Skeletal muscle tissue (tissue), 4 donors: ENCODE measurements around the gene SLC17A5. TPM values are rescaled to one million over a fixed set of nuclear protein-coding genes. Genes with fewer than 3 reads are reported as not detected.

Experiments used
- H3K27ac ChIP-seq: one replicate; pipeline ENCODE4 v1.7.0; 2013; ENCODE audit warnings: mild to moderate bottlenecking, low read depth, low read length, inconsistent platforms
- H3K27me3 ChIP-seq, 3 donors: one replicate each; pipeline ENCODE4 v1.7.0; 2013; ENCODE audit warnings: low read length in 3 of 3; ENCODE audit not compliant: control insufficient read depth in 3 of 3, insufficient read depth in 3 of 3
- H3K36me3 ChIP-seq, 3 donors: one replicate each; pipeline ENCODE4 v1.7.0; 2013; ENCODE audit warnings: low read length in 3 of 3; ENCODE audit not compliant: control insufficient read depth in 3 of 3, insufficient read depth in 3 of 3
- H3K4me1 ChIP-seq, 3 donors: one replicate each; pipeline ENCODE4 v1.7.0; 2013; ENCODE audit warnings: low read length in 3 of 3, mild to moderate bottlenecking in 3 of 3; ENCODE audit not compliant: control insufficient read depth in 3 of 3, insufficient read depth in 3 of 3
- H3K4me3 ChIP-seq, 3 donors: one replicate each; pipeline ENCODE4 v1.7.0; 2013; ENCODE audit warnings: low read length in 3 of 3
- H3K9ac ChIP-seq, 3 donors: one replicate each; pipeline ENCODE4 v1.7.0; 2013; ENCODE audit warnings: low read length in 3 of 3, mild to moderate bottlenecking in 3 of 3, moderate library complexity in 2 of 3, low read depth in 1 of 3
- H3K9me3 ChIP-seq, 3 donors: one replicate each; pipeline ENCODE4 v1.7.0; 2013; ENCODE audit warnings: low read length in 3 of 3; ENCODE audit not compliant: control insufficient read depth in 3 of 3
- total RNA-seq: library from RNA; depleted of rRNA; stranded (reverse); fragments of >200 nt; gene quantifications from one replicate; pipeline ENCODE4 v1.2.3, GENCODE V29; 2014
- donor health status: Osteomylitis.

The SLC17A5 gene
- 20.9 TPM for total RNA-seq

DNA sequence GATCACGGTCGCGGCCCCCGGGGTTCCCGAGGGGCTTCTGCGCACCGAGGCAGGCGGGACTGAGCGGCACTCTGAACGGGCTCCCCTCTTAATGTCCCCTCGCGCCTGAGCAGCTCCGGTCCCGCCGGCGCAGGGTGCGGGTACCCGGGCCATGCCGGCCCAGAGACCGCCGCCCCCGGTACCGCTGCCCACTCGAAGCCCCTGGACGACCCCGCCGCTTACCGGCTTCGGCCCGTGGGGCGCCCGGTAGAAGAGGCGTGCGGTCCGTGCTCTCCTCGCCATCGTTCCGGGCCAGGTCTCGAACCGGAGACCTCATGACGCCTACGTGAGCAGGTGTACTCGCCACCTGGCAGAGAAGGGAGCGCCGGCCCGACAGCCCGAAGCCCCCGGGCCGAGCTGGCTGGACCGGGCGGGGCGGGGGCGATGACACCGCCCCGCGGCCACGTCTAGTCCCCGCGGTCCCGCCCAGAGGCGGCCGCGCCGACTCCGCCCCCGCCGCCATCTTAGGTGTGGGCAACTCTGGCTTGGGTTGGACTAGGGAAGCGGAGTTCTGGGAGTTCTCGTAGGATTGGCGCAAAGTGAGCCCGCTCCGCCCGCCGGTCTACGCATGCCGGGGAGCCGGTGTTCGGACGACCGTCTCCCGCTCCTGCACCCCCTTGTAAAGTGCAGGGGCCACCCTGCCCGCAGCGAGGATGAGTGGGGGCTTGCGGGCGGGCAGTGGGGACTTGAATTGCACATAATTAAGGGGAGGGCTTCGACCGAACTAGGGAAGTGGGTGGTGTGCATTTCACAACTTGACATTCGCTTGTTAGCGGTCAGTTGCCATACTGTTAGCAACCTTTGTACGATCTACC lies at the start of gene SLC17A5:
SLC17A5 (minus strand) TSS at position 422 of the 854 bp plus-strand sequence; CDS start at position 316, 106 bp downstream.
- peak within 1 kb of the TSS; percentile 99 for H3K27ac ChIP-seq

DNA sequence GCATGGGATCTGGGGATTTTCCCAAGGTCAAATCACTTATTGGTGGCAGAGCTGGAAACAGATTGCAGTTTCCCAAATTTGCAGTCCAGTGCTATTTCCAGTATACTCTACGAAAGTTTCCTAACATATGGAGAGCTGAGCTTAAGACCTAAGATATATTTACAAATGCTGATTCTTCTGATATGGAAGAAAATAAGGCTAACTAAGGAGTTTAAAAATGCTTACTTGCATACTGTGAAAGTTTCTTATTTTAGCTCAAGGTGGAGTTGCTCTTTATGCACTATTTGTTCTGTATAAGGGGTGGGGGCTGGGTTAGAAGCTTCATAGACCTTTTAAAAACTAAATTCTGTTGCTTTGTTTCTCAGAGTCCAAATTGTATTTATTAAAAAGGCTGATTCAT lies 49.7 kb upstream of the SLC17A5 start:
- Histone ChIP-seq H3K36me3 (no peaks in the 10 kb centered on the region), H3K4me1 (no peaks in the 10 kb centered on the region), H3K27me3 (no peaks in the 10 kb centered on the region), H3K4me3 (no peak overlapping the region), H3K9ac (no peak overlapping the region), H3K9me3 (no peaks in the 10 kb centered on the region), H3K27ac (no peak overlapping the region)

More for the DNA sequence above, at the start of gene SLC17A5:
- H3K4me3 ChIP-seq, result peak within 1 kb of the TSS; percentile 81 to 98 (median 94)
- peak within 1 kb of the TSS; percentile 89 to 99 (median 97) for H3K9ac ChIP-seq
- no peaks in the 10 kb centered on the region for H3K9me3 ChIP-seq
- no peaks in the 10 kb centered on the region for H3K27me3 ChIP-seq
- peaks cover 0 to 11% (median 7%) of the 10 kb centered on the region in 3 donors for H3K4me1 ChIP-seq
- H3K36me3 ChIP-seq, result peaks cover 0 to 7% (median 2%) of the 10 kb centered on the region in 3 donors

GRCh38 chr6:73702444-73702843 lies 48.7 kb upstream of the SLC17A5 start:
- no peak overlapping the region for H3K4me3 ChIP-seq
- H3K9me3 ChIP-seq, result no peaks in the 10 kb centered on the region
- peaks cover 0 to 2% (median 0%) of the 10 kb centered on the region in 3 donors for H3K27me3 ChIP-seq
- no peak overlapping the region for H3K9ac ChIP-seq
- H3K27ac ChIP-seq, result no peak overlapping the region
- no peaks in the 10 kb centered on the region for H3K4me1 ChIP-seq
- no peaks in the 10 kb centered on the region for H3K36me3 ChIP-seq

- H3K27ac ChIP-seq, result no peak overlapping the region
- H3K9me3 ChIP-seq, result no peaks in the 10 kb centered on the region
- no peak overlapping the region for H3K9ac ChIP-seq
- no peaks in the 10 kb centered on the region for H3K36me3 ChIP-seq
- H3K4me1 ChIP-seq, result peaks cover 2 to 10% (median 9%) of the 10 kb centered on the region in 3 donors
- H3K4me3 ChIP-seq, result no peak overlapping the region
- H3K27me3 ChIP-seq, result peaks cover 0 to 2% (median 0%) of the 10 kb centered on the region in 3 donors
Observed at GRCh38 chr6:73699676-73700459, 46.1 kb upstream of the SLC17A5 start.

GRCh38 chr6:73696966-73697655 lies 43.3 kb upstream of the SLC17A5 start:
- Histone ChIP-seq H3K4me3 (peak overlapping the region in 2 of 3 donors; percentile 9 to 83), H3K27me3 (peaks cover 0 to 2% (median 0%) of the 10 kb centered on the region in 3 donors), H3K9me3 (no peaks in the 10 kb centered on the region), H3K27ac (no peak overlapping the region), H3K4me1 (peaks cover 2 to 14% (median 9%) of the 10 kb centered on the region in 3 donors), H3K36me3 (no peaks in the 10 kb centered on the region), H3K9ac (peak overlapping the region in 1 of 3 donors; percentile 65)

DNA sequence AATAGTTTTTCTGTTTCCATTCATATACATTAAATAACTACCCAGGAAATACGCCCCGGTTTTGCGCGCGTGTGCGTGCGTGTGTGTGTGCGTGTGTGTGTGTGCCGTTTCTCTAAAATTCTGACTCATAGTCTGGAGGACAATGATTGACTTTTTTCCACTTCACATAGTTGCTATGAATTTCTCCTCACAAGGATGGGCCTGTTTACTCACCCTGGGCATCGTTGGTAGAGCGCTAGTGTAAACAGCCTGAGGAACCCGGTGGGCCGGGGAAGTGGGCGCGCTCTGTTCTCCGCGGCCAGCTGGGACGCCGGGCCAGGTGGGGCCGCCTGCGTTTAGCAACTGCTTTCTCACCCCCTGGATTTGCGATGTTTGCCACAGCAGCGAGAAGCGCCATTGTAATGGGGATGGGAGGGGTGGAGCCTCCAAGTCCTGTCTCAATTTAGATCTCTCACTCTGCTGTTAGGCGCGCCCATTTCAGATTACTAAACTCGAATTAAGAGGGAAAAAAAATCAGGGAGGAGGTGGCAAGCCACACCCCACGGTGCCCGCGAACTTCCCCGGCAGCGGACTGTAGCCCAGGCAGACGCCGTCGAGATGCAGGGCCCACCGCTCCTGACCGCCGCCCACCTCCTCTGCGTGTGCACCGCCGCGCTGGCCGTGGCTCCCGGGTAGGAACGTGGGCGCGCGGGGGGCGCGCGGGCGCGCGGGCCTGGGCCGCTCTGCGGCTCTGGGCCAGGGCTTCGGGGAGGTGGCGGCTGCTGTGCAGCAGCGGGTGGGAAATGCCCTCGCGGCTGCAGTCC lies 42.0 kb upstream of the SLC17A5 start, which contains the start of gene CD109:
CD109 (plus strand) TSS at position 585 of the 803 bp plus-strand sequence; CDS start at position 598, 13 bp downstream.
- H3K4me1 ChIP-seq, result peaks cover 2 to 14% (median 9%) of the 10 kb centered on the region in 3 donors
- peaks cover 0 to 2% (median 0%) of the 10 kb centered on the region in 3 donors for H3K27me3 ChIP-seq
- H3K36me3 ChIP-seq, result no peaks in the 10 kb centered on the region
- H3K9me3 ChIP-seq, result no peaks in the 10 kb centered on the region
- peak within 1 kb of the TSS; percentile 70 to 83 (median 71) for H3K4me3 ChIP-seq
- peak within 1 kb of the TSS; percentile 51 for H3K27ac ChIP-seq
- H3K9ac ChIP-seq, result peak within 1 kb of the TSS; percentile 65 to 76 (median 68)

- no peak overlapping the region for H3K9ac ChIP-seq
- H3K4me1 ChIP-seq, result peaks cover 2 to 14% (median 9%) of the 10 kb centered on the region in 3 donors
- peaks cover 0 to 2% (median 0%) of the 10 kb centered on the region in 3 donors for H3K27me3 ChIP-seq
- H3K9me3 ChIP-seq, result no peaks in the 10 kb centered on the region
- H3K36me3 ChIP-seq, result no peaks in the 10 kb centered on the region
- H3K27ac ChIP-seq, result no peak overlapping the region
- peak overlapping the region in 1 of 3 donors; percentile 70 for H3K4me3 ChIP-seq
Observed at GRCh38 chr6:73694711-73695411, 41.1 kb upstream of the SLC17A5 start.

DNA sequence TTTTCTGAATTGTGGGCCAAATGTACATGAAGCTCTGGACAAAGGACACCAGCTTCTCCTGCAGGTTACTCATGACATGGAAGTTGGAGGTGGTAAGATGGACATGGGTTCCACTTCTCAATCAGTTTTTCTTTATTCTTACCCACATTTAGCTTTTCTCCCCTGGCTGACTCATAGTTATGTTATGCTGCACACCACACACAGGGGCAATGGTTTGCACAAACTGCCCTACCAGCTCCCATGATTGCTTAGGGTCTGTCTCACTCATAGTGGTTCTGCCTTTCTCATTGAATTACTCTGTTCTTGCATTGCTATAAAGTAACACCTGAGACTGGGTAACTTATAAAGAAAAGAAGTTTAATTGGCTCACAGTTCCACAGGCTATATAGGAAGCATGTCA lies 37.7 kb upstream of the SLC17A5 start:
- Histone ChIP-seq H3K9ac (no peak overlapping the region), H3K27ac (no peak overlapping the region), H3K27me3 (no peaks in the 10 kb centered on the region), H3K4me1 (peaks cover 2 to 12% (median 3%) of the 10 kb centered on the region in 3 donors), H3K36me3 (no peaks in the 10 kb centered on the region), H3K9me3 (no peaks in the 10 kb centered on the region), H3K4me3 (no peak overlapping the region)
